Retina (tissue), 1 donor: Measurements from ENCODE around the gene EPHB6.

ENCODE experiments used
- DNase-seq: peaks from one replicate; pipeline ENCODE4 v3.0.0-alpha.2; 2016

The EPHB6 gene

GRCh38 chr7:142833174-142834048 is 21.5 kb upstream of the EPHB6 start:
- DNase-seq = no peak

GRCh38 chr7:142835487-142835886 is 19.4 kb upstream of the EPHB6 start:
- DNase-seq = no peak

GRCh38 chr7:142836426-142836825 is 18.4 kb upstream of the EPHB6 start:
- DNase-seq = peak; percentile 56

- DNase-seq = no peak
Observed at GRCh38 chr7:142838461-142839213, 16.2 kb upstream of the EPHB6 start.

- no peak for DNase-seq
Observed at GRCh38 chr7:142842251-142842766, 12.6 kb upstream of the EPHB6 start.

- DNase-seq = no peak
Observed at GRCh38 chr7:142847353-142847752, 7.5 kb upstream of the EPHB6 start.

GRCh38 chr7:142851269-142851668 is 3.6 kb upstream of the EPHB6 start:
- DNase-seq = no peak

- no peak for DNase-seq
Observed at GRCh38 chr7:142851919-142852318, 3.0 kb upstream of the EPHB6 start.

GRCh38 chr7:142853739-142854371 is 1.0 kb upstream of the EPHB6 start:
- DNase-seq = peak; percentile 92

GRCh38 chr7:142855114-142855743 is 353 bp downstream of the EPHB6 start:
- DNase-seq = peak; percentile 77

GRCh38 chr7:142855756-142856564 is 1.1 kb downstream of the EPHB6 start:
- no peak for DNase-seq

- DNase-seq = no peak
Observed at GRCh38 chr7:142856565-142857245, 1.8 kb downstream of the EPHB6 start.

- no peak for DNase-seq
Observed at GRCh38 chr7:142857625-142858024, 2.7 kb downstream of the EPHB6 start.

- DNase-seq = no peak
Observed at GRCh38 chr7:142859411-142859810, 4.5 kb downstream of the EPHB6 start.

- no peak for DNase-seq
Observed at GRCh38 chr7:142859829-142860228, 5.0 kb downstream of the EPHB6 start.

GRCh38 chr7:142860968-142861367 is 6.1 kb downstream of the EPHB6 start:
- no peak for DNase-seq

- DNase-seq = no peak
Observed at GRCh38 chr7:142862351-142862750, 7.5 kb downstream of the EPHB6 start.

- no peak for DNase-seq
Observed at GRCh38 chr7:142862786-142863400, 8.0 kb downstream of the EPHB6 start.

- no peak for DNase-seq
Observed at GRCh38 chr7:142863891-142864685, 9.2 kb downstream of the EPHB6 start.
